LNCaP clone FGC (cell line): ENCODE measurements around the gene GALNT18.
A peak's percentile ranks its signal among the peaks of the same experiment; 100 is the strongest.

Source experiments
- DNase-seq: peaks from one replicate; pipeline ENCODE4 v3.0.0-alpha.2; 2011; ENCODE audit warnings: low read depth
- H3K4me3 ChIP-seq: 2 replicates; pipeline ENCODE4 v1.5.1; 2011; ENCODE audit warnings: mild to moderate bottlenecking, low read depth, low read length, control low read depth
- TF ChIP-seq, protein P1 (sequence below): IDR thresholded peaks from 2 replicates; pipeline ENCODE4 v1.5.1; 2012; ENCODE audit warnings: mild to moderate bottlenecking; ENCODE audit not compliant: control insufficient read depth, insufficient read depth; ENCODE audit errors: extremely low read depth

The GALNT18 gene

DNA sequence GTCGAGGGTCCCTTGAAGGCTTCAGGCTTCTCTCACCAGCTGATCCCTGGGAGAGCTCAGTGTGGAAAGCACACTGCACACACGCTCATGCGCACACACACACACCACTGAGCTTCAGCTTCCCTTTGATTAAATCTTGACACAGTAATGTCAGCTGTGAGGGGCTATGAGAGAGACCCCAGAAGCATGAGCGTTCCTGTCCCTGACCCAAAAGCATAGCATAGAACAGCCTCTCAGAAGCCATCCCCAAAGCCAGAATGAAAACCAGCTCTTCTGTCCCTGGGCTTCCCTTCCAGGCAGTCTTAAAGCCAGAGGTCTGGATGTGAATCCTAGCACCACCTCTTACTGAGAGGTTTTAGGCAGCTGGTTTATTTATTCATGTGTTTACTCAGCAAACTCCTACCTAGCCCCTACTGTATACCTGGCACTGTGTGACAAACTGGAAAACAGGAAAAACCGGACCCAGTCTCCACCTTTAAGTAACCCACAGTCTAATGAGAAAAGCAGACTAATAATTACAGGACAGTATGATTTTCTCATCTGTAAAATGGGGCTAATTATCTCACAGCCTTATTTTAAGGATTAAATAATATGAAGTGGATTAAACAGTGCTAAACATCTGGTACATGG lies 15.9 kb downstream of the GALNT18 start:
- TF ChIP-seq, protein P1, sequence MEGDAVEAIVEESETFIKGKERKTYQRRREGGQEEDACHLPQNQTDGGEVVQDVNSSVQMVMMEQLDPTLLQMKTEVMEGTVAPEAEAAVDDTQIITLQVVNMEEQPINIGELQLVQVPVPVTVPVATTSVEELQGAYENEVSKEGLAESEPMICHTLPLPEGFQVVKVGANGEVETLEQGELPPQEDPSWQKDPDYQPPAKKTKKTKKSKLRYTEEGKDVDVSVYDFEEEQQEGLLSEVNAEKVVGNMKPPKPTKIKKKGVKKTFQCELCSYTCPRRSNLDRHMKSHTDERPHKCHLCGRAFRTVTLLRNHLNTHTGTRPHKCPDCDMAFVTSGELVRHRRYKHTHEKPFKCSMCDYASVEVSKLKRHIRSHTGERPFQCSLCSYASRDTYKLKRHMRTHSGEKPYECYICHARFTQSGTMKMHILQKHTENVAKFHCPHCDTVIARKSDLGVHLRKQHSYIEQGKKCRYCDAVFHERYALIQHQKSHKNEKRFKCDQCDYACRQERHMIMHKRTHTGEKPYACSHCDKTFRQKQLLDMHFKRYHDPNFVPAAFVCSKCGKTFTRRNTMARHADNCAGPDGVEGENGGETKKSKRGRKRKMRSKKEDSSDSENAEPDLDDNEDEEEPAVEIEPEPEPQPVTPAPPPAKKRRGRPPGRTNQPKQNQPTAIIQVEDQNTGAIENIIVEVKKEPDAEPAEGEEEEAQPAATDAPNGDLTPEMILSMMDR: no peak
- peak; percentile 95 for DNase-seq
- H3K4me3 ChIP-seq: peak overlapping the region; percentile 17

DNA sequence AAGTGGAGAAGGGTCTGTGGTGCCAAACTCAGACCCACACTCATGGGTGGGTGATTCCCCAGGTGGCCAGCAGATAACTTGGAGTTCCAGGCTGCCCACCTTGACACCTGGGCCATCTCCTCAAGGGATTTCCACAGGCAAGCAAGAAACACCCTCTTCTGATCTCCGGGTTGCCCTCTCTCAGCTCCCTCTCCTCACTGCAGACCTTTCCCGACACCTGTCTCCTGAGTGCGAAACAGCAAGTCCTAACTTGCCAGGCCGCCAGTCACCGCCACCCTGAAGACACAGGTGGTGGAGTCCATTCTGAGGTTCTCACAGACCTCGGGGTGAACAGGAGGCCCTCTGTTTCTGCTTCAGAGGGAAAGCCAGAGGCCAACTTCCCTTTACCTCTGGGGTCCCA lies 16.6 kb downstream of the GALNT18 start:
- no peak for DNase-seq
- TF ChIP-seq, protein P1: no peak
- no peak overlapping the region for H3K4me3 ChIP-seq

GRCh38 chr11:11604370-11604990 lies 17.3 kb downstream of the GALNT18 start:
- no peak for DNase-seq
- H3K4me3 ChIP-seq: no peak overlapping the region
- TF ChIP-seq, protein P1: no peak

DNA sequence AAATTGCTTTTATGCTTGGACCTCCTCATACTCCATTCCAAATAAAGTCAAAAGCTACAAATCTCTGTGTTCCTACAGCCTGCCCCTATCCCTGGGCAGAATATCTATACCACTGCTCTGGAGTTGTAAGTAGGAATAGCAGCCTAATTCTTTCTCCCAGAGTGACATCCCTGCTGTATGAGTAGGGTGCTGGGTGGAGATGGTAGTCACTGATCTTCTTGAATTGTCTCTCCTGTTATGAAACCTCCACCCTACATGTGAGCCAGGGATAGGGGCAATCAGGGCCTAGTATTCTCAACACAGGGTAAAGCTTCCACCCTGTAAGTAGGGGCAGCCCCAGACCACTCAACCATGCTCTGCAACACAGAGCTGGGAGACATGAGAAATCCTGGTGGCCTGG lies 19.8 kb downstream of the GALNT18 start:
- no peak overlapping the region for H3K4me3 ChIP-seq
- TF ChIP-seq, protein P1: no peak
- DNase-seq: no peak

DNA sequence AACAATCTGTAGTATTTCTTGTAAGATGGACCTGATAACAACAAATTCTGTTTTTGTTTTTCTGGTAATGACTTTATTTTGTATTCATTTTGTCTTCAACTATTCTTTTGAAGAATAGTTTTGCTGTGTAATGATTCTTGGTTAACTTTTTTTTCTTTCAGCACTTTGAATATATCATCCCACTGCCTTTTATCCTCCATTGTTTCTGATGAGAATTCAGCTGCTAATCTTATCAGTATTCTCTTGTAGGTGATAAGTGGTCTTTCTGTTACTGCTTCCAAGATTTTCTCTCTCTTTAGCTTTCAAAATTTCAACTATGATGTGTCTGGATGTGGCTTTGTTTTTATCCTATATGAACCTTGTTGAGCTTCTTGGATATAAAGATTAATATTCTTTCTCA lies 21.5 kb downstream of the GALNT18 start:
- H3K4me3 ChIP-seq: no peak overlapping the region
- DNase-seq: no peak
- TF ChIP-seq, protein P1: no peak

GRCh38 chr11:11598243-11598642 lies 23.6 kb downstream of the GALNT18 start:
- no peak for DNase-seq
- H3K4me3 ChIP-seq: no peak overlapping the region
- TF ChIP-seq, protein P1: no peak

GRCh38 chr11:11594162-11594561 lies 27.6 kb downstream of the GALNT18 start:
- TF ChIP-seq, protein P1: no peak
- DNase-seq: no peak
- H3K4me3 ChIP-seq: no peak overlapping the region
